Trophoblast cell (in vitro differentiated cells and primary cell): Measurements from ENCODE around the gene XKR3.

ENCODE experiments used
- DNase-seq, 2 donors: peaks; one replicate each; pipeline ENCODE4 v3.0.0-alpha.2; 2016
- H2AFZ ChIP-seq: 2 replicates; pipeline ENCODE4 v1.6.1; 2013; ENCODE audit warnings: low read length, moderate library complexity, mild to moderate bottlenecking; ENCODE audit not compliant: insufficient read depth, poor library complexity
- H2AK5ac ChIP-seq: 2 replicates; pipeline ENCODE4 v1.6.1; 2013; ENCODE audit warnings: mild to moderate bottlenecking, low read length
- H2BK120ac ChIP-seq: 2 replicates; pipeline ENCODE4 v1.6.1; 2013; ENCODE audit warnings: low read length, mild to moderate bottlenecking, moderate library complexity; ENCODE audit not compliant: insufficient read depth, poor library complexity
- H2BK12ac ChIP-seq: 2 replicates; pipeline ENCODE4 v1.6.1; 2013; ENCODE audit warnings: mild to moderate bottlenecking, low read length, moderate library complexity
- H2BK5ac ChIP-seq: 2 replicates; pipeline ENCODE4 v1.6.1; 2013; ENCODE audit warnings: low read length, low read depth, moderate library complexity, mild to moderate bottlenecking; ENCODE audit not compliant: poor library complexity
- H3K14ac ChIP-seq: 2 replicates; pipeline ENCODE4 v1.6.1; 2013; ENCODE audit warnings: mild to moderate bottlenecking, low read length
- H3K18ac ChIP-seq: 2 replicates; pipeline ENCODE4 v1.6.1; 2013; ENCODE audit warnings: mild to moderate bottlenecking, low read length
- H3K23ac ChIP-seq: 2 replicates; pipeline ENCODE4 v1.6.1; 2013; ENCODE audit warnings: low read length
- H3K27ac ChIP-seq: 2 replicates; pipeline ENCODE4 v1.5.1; 2013; ENCODE audit warnings: low read depth, mild to moderate bottlenecking, inconsistent platforms, low read length, moderate library complexity
- H3K27me3 ChIP-seq: 2 replicates; pipeline ENCODE4 v1.6.1; 2013; ENCODE audit warnings: inconsistent platforms, mild to moderate bottlenecking, low read length, moderate library complexity; ENCODE audit not compliant: insufficient read depth
- H3K36me3 ChIP-seq, 2 experiments: 1 replicate in 1 of 2; 2 replicates in 1 of 2; pipeline ENCODE4 v1.6.1; 2013; ENCODE audit warnings: low read length in 2 of 2, mild to moderate bottlenecking in 2 of 2, moderate library complexity in 1 of 2; ENCODE audit not compliant: insufficient read depth in 2 of 2, control insufficient read depth in 1 of 2
- H3K4ac ChIP-seq: 2 replicates; pipeline ENCODE4 v1.6.1; 2013; ENCODE audit warnings: low read depth, mild to moderate bottlenecking, low read length, moderate library complexity
- H3K4me1 ChIP-seq, 2 experiments: 1 replicate in 1 of 2; 2 replicates in 1 of 2; pipeline ENCODE4 v1.6.1; 2013; ENCODE audit warnings: low read length in 2 of 2, mild to moderate bottlenecking in 2 of 2, moderate library complexity in 1 of 2; ENCODE audit not compliant: insufficient read depth in 2 of 2, control insufficient read depth in 1 of 2
- H3K4me2 ChIP-seq: 2 replicates; pipeline ENCODE4 v1.6.1; 2013; ENCODE audit warnings: inconsistent platforms, mild to moderate bottlenecking, low read length, moderate library complexity
- H3K4me3 ChIP-seq: 2 replicates; pipeline ENCODE4 v1.5.1; 2013; ENCODE audit warnings: mild to moderate bottlenecking, low read depth, low read length, inconsistent platforms
- H3K79me1 ChIP-seq: one replicate; pipeline ENCODE4 v1.6.1; 2013; ENCODE audit warnings: low read length
- H3K79me2 ChIP-seq: 2 replicates; pipeline ENCODE4 v1.6.1; 2013; ENCODE audit warnings: low read length, mild to moderate bottlenecking; ENCODE audit not compliant: control insufficient read depth, insufficient read depth, poor library complexity
- H3K9ac ChIP-seq: 2 replicates; pipeline ENCODE4 v1.6.1; 2013; ENCODE audit warnings: mild to moderate bottlenecking, low read length
- H3K9me3 ChIP-seq: 2 replicates; pipeline ENCODE4 v1.6.1; 2013; ENCODE audit warnings: low read depth, mild to moderate bottlenecking, control low read depth, inconsistent platforms, low read length; ENCODE audit not compliant: insufficient read depth
- H4K12ac ChIP-seq: 2 replicates; pipeline ENCODE4 v1.6.1; 2013; ENCODE audit warnings: low read depth, mild to moderate bottlenecking, low read length, moderate library complexity
- H4K8ac ChIP-seq: 2 replicates; pipeline ENCODE4 v1.6.1; 2013; ENCODE audit warnings: low read depth, mild to moderate bottlenecking, low read length, moderate library complexity
- H4K91ac ChIP-seq: one replicate; pipeline ENCODE4 v1.6.1; 2013; ENCODE audit warnings: low read depth, mild to moderate bottlenecking, low read length, moderate library complexity
- WGBS: extraction: QIAGEN DNeasy Blood & Tissue Kit; methylation state at CpG from one replicate; pipeline ENCODE4 v1.1.7; 2013; ENCODE audit warnings: missing lambda C conversion rate; ENCODE audit not compliant: insufficient read length, insufficient coverage; ENCODE audit errors: extremely low coverage; 5-methylcytosine and 5-hydroxymethylcytosine counted together

The XKR3 gene

GRCh38 chr22:16783453-16783852, 41.8 kb downstream of the XKR3 start:
- Histone ChIP-seq H3K9ac (no peak overlapping the region), H2AFZ (no peak overlapping the region), H3K4me2 (no peak overlapping the region), H4K8ac (no peak overlapping the region), H3K18ac (no peak overlapping the region), H4K91ac (no peak overlapping the region), H3K4me1 (no peaks in the 10 kb centered on the region), H3K27ac (no peak overlapping the region), H3K23ac (no peak overlapping the region), H4K12ac (no peak overlapping the region), H2BK5ac (no peak overlapping the region), H3K36me3 (no peaks in the 10 kb centered on the region), H3K79me2 (no peaks in the 10 kb centered on the region), H3K4ac (no peak overlapping the region), H3K79me1 (no peaks in the 10 kb centered on the region), H3K27me3 (no peaks in the 10 kb centered on the region), H2BK12ac (no peak overlapping the region), H2BK120ac (no peak overlapping the region), H2AK5ac (no peak overlapping the region), H3K9me3 (no peaks in the 10 kb centered on the region), H3K14ac (no peak overlapping the region), H3K4me3 (no peak overlapping the region)
- WGBS: no CpG with 5 or more reads among the region's 4 CpGs
- no peak for DNase-seq

- no peak for DNase-seq
- H4K91ac ChIP-seq: no peak overlapping the region
- H3K36me3 ChIP-seq: no peaks in the 10 kb centered on the region
- H3K23ac ChIP-seq: no peak overlapping the region
- H3K18ac ChIP-seq: no peak overlapping the region
- no peaks in the 10 kb centered on the region for H3K79me1 ChIP-seq
- H3K27me3 ChIP-seq: no peaks in the 10 kb centered on the region
- no peak overlapping the region for H3K14ac ChIP-seq
- no peaks in the 10 kb centered on the region for H3K79me2 ChIP-seq
- H3K4me2 ChIP-seq: no peak overlapping the region
- no peak overlapping the region for H3K4ac ChIP-seq
- no peak overlapping the region for H2AFZ ChIP-seq
- no peak overlapping the region for H2BK5ac ChIP-seq
- no peak overlapping the region for H3K4me3 ChIP-seq
- no peaks in the 10 kb centered on the region for H3K9me3 ChIP-seq
- no CpG with 5 or more reads among the region's 2 CpGs for WGBS
- no peak overlapping the region for H4K8ac ChIP-seq
- H3K9ac ChIP-seq: no peak overlapping the region
- no peak overlapping the region for H3K27ac ChIP-seq
- no peak overlapping the region for H2BK12ac ChIP-seq
- H4K12ac ChIP-seq: no peak overlapping the region
- no peak overlapping the region for H2BK120ac ChIP-seq
- no peaks in the 10 kb centered on the region for H3K4me1 ChIP-seq
- no peak overlapping the region for H2AK5ac ChIP-seq
Measured at GRCh38 chr22:16781764-16782329, 43.4 kb downstream of the XKR3 start.

- H3K4me1 ChIP-seq: no peaks in the 10 kb centered on the region
- H2BK12ac ChIP-seq: no peak overlapping the region
- no peak overlapping the region for H2AFZ ChIP-seq
- peak in 1 of 2 donors; percentile 17 for DNase-seq
- no peak overlapping the region for H4K91ac ChIP-seq
- no CpG with 5 or more reads among the region's 11 CpGs for WGBS
- H3K18ac ChIP-seq: no peak overlapping the region
- no peak overlapping the region for H4K12ac ChIP-seq
- no peaks in the 10 kb centered on the region for H3K79me1 ChIP-seq
- no peak overlapping the region for H2AK5ac ChIP-seq
- no peak overlapping the region for H4K8ac ChIP-seq
- no peaks in the 10 kb centered on the region for H3K79me2 ChIP-seq
- no peaks in the 10 kb centered on the region for H3K9me3 ChIP-seq
- H3K23ac ChIP-seq: no peak overlapping the region
- H3K27me3 ChIP-seq: no peaks in the 10 kb centered on the region
- H2BK5ac ChIP-seq: no peak overlapping the region
- no peaks in the 10 kb centered on the region for H3K36me3 ChIP-seq
- no peak overlapping the region for H2BK120ac ChIP-seq
- no peak overlapping the region for H3K4me3 ChIP-seq
- H3K4ac ChIP-seq: no peak overlapping the region
- H3K14ac ChIP-seq: no peak overlapping the region
- no peak overlapping the region for H3K4me2 ChIP-seq
- H3K27ac ChIP-seq: no peak overlapping the region
- H3K9ac ChIP-seq: no peak overlapping the region
Measured at GRCh38 chr22:16781074-16781763, 44.0 kb downstream of the XKR3 start.

- H4K91ac ChIP-seq: no peak overlapping the region
- no peaks in the 10 kb centered on the region for H3K79me2 ChIP-seq
- no peak overlapping the region for H3K4me3 ChIP-seq
- no peak overlapping the region for H3K4me2 ChIP-seq
- no peaks in the 10 kb centered on the region for H3K9me3 ChIP-seq
- no peak overlapping the region for H3K9ac ChIP-seq
- no peak overlapping the region for H3K14ac ChIP-seq
- no peak overlapping the region for H2AK5ac ChIP-seq
- no peak for DNase-seq
- no peak overlapping the region for H2BK5ac ChIP-seq
- no peak overlapping the region for H3K27ac ChIP-seq
- no peak overlapping the region for H4K8ac ChIP-seq
- H3K4me1 ChIP-seq: no peaks in the 10 kb centered on the region
- H4K12ac ChIP-seq: no peak overlapping the region
- H3K18ac ChIP-seq: no peak overlapping the region
- WGBS: no CpG with 5 or more reads among the region's 2 CpGs
- H2BK120ac ChIP-seq: no peak overlapping the region
- H3K36me3 ChIP-seq: no peaks in the 10 kb centered on the region
- H2AFZ ChIP-seq: no peak overlapping the region
- H3K23ac ChIP-seq: no peak overlapping the region
- H3K4ac ChIP-seq: no peak overlapping the region
- H3K27me3 ChIP-seq: no peaks in the 10 kb centered on the region
- H3K79me1 ChIP-seq: no peaks in the 10 kb centered on the region
- no peak overlapping the region for H2BK12ac ChIP-seq
Measured at GRCh38 chr22:16777284-16777924, 47.8 kb downstream of the XKR3 start.
